NCI-H2196 treated with DMSO at 0.1 percent for 48 hours (cell line): ENCODE results near the gene MRAP.

Experiments
- DNase-seq: peaks from one replicate; lab custom pipeline; 2025; ENCODE audit not compliant: unreplicated experiment; lab: John Stamatoyannopoulos, UW

Gene MRAP

GRCh38 chr21:32347977-32348376, 49.3 kb downstream of the MRAP start:
- no peak for DNase-seq

GRCh38 chr21:32348604-32349332, 50.1 kb downstream of the MRAP start:
- no peak for DNase-seq

- no peak for DNase-seq
Observed at GRCh38 chr21:32349333-32349944, 50.8 kb downstream of the MRAP start.

GRCh38 chr21:32350211-32350980, 51.7 kb downstream of the MRAP start:
- no peak for DNase-seq

- DNase-seq: no peak
Observed at GRCh38 chr21:32350981-32351380, 52.3 kb downstream of the MRAP start.

- DNase-seq: no peak
Observed at GRCh38 chr21:32351428-32351827, 52.8 kb downstream of the MRAP start.

GRCh38 chr21:32352526-32352925, 53.9 kb downstream of the MRAP start:
- DNase-seq: no peak

- DNase-seq: no peak
Observed at GRCh38 chr21:32353002-32353711, 54.5 kb downstream of the MRAP start.

GRCh38 chr21:32356874-32357395, 58.3 kb downstream of the MRAP start:
- no peak for DNase-seq

- DNase-seq: no peak
Observed at GRCh38 chr21:32359719-32360260, 61.1 kb downstream of the MRAP start.

- peak; percentile 58 for DNase-seq
Observed at GRCh38 chr21:32360401-32360975, 61.8 kb downstream of the MRAP start.
